Type B pancreatic cell (in vitro differentiated cells): ENCODE results near the gene DAPK1. TPM values are rescaled to one million over a fixed set of nuclear protein-coding genes. Genes with fewer than 3 reads are reported as not detected.

Experiments
- DNase-seq: peaks from one replicate; pipeline ENCODE4 v3.0.0; 2021; ENCODE audit warnings: mixed read lengths; ENCODE audit not compliant: unreplicated experiment; ENCODE audit errors: extremely low spot score
- H3K27ac Mint-ChIP-seq: 2 replicates; pipeline ENCODE4 v1.8.0; 2021; ENCODE audit warnings: mild to moderate bottlenecking, mixed read lengths
- H3K27me3 Mint-ChIP-seq: 2 replicates; pipeline ENCODE4 v1.8.0; 2021; ENCODE audit warnings: mixed read lengths
- H3K36me3 Mint-ChIP-seq: 2 replicates; pipeline ENCODE4 v1.8.0; 2021; ENCODE audit warnings: mixed read lengths
- H3K4me1 Mint-ChIP-seq: one replicate; pipeline ENCODE4 v1.8.0; 2021; ENCODE audit warnings: mixed read lengths; ENCODE audit not compliant: unreplicated experiment
- H3K4me3 Mint-ChIP-seq: 2 replicates; pipeline ENCODE4 v1.8.0; 2021; ENCODE audit warnings: mild to moderate bottlenecking, mixed read lengths
- H3K9me3 Mint-ChIP-seq: 2 replicates; pipeline ENCODE4 v1.8.0; 2021; ENCODE audit warnings: mixed read lengths
- total RNA-seq: library from RNA; stranded (reverse); gene quantifications from 2 replicates; pipeline ENCODE4 v1.2.1, GENCODE V29; 2021; ENCODE audit warnings: low replicate concordance
- TF ChIP-seq, protein P1 (sequence below): fragments of 200-600 bp; sonication (generic); conservative IDR thresholded peaks from 2 replicates; pipeline ENCODE4 v1.5.0; 2021; ENCODE audit warnings: antibody characterized with exemption, mild to moderate bottlenecking

The DAPK1 gene
- total RNA-seq, 1 donor from 2014 or later: 160 TPM

DNA sequence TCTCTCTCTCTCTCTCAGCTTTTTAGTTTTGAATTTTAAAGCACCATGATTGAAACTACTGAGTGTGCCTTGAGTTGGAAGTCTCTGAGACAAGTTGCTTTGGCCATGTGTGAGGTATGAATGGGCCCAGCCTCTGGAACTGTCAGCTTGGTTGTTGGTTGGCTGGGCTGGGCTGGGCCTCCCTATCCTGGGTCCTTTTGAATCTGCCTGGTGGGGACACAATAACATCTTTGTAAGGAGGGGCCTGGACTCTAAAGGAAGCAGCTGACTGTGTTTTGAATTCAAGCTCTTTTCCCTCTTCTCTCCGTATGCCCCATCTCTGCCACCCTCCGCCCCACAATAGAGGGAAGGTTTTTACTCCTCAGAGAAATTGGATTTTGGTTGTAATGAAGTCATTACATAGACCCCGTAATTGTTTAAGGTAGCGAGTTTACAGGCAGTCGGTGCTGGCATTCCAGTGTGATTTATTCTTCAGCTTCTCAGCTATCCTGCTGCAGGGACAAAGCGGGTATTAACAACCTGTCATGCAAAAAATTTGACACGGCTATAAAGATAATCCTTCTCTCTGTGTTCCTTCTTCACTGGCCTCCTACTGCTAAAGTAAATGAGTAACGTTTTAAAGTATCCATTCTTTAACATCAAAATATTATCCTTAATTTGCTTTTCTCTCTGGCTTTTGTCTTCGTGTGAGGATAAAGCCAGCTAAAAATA lies 105.4 kb downstream of the DAPK1 start:
- H3K36me3 Mint-ChIP-seq: peaks cover 29% of the 10 kb centered on the region
- no peaks in the 10 kb centered on the region for H3K9me3 Mint-ChIP-seq
- peak overlapping the region; percentile 74 for H3K27ac Mint-ChIP-seq
- no peaks in the 10 kb centered on the region for H3K27me3 Mint-ChIP-seq
- peak overlapping the region; percentile 44 for H3K4me3 Mint-ChIP-seq
- TF ChIP-seq, protein P1, sequence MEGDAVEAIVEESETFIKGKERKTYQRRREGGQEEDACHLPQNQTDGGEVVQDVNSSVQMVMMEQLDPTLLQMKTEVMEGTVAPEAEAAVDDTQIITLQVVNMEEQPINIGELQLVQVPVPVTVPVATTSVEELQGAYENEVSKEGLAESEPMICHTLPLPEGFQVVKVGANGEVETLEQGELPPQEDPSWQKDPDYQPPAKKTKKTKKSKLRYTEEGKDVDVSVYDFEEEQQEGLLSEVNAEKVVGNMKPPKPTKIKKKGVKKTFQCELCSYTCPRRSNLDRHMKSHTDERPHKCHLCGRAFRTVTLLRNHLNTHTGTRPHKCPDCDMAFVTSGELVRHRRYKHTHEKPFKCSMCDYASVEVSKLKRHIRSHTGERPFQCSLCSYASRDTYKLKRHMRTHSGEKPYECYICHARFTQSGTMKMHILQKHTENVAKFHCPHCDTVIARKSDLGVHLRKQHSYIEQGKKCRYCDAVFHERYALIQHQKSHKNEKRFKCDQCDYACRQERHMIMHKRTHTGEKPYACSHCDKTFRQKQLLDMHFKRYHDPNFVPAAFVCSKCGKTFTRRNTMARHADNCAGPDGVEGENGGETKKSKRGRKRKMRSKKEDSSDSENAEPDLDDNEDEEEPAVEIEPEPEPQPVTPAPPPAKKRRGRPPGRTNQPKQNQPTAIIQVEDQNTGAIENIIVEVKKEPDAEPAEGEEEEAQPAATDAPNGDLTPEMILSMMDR: no peak
- H3K4me1 Mint-ChIP-seq: peaks cover 74% of the 10 kb centered on the region
- DNase-seq: no peak

DNA sequence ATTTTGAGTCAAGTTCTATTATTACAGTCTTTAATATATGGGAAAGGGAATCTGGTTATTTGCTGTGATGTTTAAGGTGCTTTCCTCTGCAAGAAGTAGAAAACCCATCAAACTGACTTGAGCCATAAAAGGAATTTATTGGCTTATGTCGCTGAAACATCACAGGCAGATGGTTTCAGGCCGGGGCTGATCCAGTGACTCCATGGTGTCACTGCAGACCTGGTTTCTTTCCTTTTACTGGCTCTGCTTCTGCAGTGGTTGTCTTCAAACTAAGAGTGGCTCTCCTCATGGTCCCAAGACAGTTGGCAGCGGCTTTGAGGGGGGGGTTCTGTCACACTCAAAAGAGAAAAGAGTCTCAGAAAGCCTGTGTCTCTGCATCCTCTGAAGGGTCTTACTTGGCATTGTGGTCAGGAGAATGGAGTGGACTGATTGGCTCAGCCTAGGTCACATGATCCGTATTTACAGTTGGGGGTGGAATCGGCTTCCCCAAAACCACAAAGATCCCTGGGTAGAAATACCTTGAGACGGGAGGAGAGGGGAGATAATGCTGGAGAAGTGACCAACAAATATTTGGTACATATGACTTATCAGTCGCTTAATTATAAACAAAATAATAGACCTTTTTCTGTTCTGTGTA lies 106.3 kb downstream of the DAPK1 start:
- Mint-ChIP-seq H3K4me3 (no peak overlapping the region), H3K27ac (no peak overlapping the region), H3K27me3 (no peaks in the 10 kb centered on the region), H3K9me3 (no peaks in the 10 kb centered on the region), H3K4me1 (peaks cover 67% of the 10 kb centered on the region), H3K36me3 (peaks cover 36% of the 10 kb centered on the region)
- TF ChIP-seq, protein P1: no peak
- DNase-seq: no peak

DNA sequence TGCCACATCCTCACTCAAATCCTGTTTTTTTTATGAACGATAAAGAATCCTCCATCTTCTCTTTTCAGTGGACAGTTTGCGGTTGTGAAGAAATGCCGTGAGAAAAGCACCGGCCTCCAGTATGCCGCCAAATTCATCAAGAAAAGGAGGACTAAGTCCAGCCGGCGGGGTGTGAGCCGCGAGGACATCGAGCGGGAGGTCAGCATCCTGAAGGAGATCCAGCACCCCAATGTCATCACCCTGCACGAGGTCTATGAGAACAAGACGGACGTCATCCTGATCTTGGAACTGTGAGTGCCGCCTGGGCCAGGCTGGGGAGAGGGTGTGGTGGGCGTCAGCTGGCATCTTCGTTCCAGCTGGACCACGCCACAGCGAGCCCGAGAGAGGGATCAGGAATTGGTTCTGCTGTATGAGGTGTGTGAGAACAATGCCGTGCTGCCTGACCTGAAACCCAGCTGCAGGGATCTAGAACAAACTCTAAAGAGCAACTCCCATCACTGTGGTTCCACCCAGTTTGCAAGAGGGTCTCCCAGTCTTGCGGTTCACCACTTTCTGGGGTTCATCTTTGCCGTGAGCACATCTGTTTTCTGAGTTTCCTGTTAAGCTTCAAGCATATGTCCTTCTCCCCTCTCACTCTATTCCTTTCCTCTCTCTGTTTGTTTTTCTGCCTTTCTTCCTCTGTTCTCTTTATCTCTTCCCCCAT lies 107.4 kb downstream of the DAPK1 start:
- TF ChIP-seq, protein P1: no peak
- peaks cover 46% of the 10 kb centered on the region for H3K36me3 Mint-ChIP-seq
- no peak for DNase-seq
- peak overlapping the region; percentile 21 for H3K4me3 Mint-ChIP-seq
- H3K27me3 Mint-ChIP-seq: no peaks in the 10 kb centered on the region
- no peak overlapping the region for H3K27ac Mint-ChIP-seq
- no peaks in the 10 kb centered on the region for H3K9me3 Mint-ChIP-seq
- H3K4me1 Mint-ChIP-seq: peaks cover 58% of the 10 kb centered on the region

DNA sequence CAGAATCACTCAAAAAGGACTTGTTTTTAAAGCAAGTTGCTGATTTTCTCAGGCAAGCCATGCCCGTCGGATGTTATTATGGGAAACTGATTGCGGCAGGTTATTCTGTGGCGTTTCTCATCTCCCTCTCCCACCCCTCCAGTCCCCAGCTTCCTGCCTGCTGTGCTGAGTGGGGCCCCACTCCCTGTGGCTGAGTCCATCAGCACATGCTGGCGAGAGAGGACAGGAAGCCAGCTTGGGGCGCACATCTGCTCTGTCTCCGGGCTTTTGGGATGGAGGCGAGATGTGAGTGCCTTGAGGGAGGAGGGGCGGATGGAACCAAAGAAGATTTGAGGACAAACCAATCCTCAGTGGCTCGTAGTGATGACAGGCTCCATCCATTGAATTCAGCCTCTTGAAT lies 108.0 kb downstream of the DAPK1 start:
- DNase-seq: no peak
- H3K36me3 Mint-ChIP-seq: peaks cover 47% of the 10 kb centered on the region
- TF ChIP-seq, protein P1: no peak

DNA sequence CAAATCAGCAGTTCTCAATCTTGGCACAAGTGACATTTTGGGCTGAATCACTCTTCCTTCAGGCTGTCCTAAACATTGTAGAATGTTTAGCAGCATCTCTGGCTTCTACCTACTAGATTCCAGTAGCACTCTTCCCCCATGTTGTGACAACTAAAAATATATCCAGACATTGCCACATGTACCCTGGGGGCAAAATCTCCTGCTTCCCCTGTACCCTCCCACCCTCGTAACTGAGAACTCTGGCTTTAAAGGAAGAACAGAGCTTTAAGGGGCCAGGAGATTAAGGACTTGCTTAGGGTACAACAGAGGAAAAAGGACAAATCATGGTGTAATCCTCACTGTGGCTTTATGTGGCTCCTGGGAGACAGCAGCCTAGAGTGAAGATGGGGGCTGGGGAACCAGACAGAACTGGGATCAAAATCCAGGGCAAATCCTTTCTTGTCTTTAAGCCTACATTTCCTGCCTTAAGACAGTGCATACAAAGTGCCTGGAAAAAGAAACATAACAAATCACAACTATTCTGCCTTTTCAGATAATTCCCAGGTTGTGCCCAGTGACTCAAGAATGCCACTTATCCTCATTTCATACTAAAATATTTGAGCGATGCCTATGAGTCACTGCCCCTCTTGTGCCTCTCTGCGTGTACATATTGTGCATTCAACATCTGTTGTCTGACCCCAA lies 109.3 kb downstream of the DAPK1 start:
- Mint-ChIP-seq H3K9me3 (no peaks in the 10 kb centered on the region), H3K27ac (no peak overlapping the region), H3K27me3 (no peaks in the 10 kb centered on the region), H3K4me3 (no peak overlapping the region), H3K4me1 (peaks cover 51% of the 10 kb centered on the region), H3K36me3 (peaks cover 55% of the 10 kb centered on the region)
- no peak for DNase-seq
- TF ChIP-seq, protein P1: no peak

More for the DNA sequence above, 108.0 kb downstream of the DAPK1 start:
- Mint-ChIP-seq H3K27ac (no peak overlapping the region), H3K9me3 (no peaks in the 10 kb centered on the region), H3K4me1 (peaks cover 55% of the 10 kb centered on the region), H3K27me3 (no peaks in the 10 kb centered on the region), H3K4me3 (peak overlapping the region; percentile 21)
